Stimulated activated CD4-positive, alpha-beta T cell treated with anti-CD3 and anti-CD28 coated beads, Interleukin-4, amount 100 ng/mL, for 4 hours (primary cell): Measurements from ENCODE around the gene WAPL.

Source experiments
- DNase-seq, 2 experiments: peaks; one replicate each; pipeline ENCODE4 v3.0.0-alpha.2; 2020

Gene WAPL

DNA sequence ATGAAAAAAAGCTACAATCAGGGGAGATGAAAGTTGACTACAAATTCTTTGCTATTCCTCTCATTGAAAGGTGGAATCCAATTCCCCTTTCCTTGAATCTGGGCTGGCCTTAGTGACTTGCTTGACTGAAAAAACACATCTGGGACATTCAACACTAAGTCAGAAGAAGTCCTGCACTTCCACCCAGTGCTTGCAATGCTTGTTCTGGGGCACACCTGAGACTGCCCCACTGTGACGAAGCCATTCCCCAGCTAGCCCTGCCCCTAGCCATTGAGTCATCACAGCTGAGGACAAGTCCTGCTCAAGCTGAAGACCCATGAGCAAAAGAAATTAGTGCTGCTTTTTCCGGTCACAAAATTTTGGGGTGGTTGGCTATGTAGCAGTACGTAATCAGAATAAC is 135.8 kb downstream of the WAPL start:
- no peak for DNase-seq
